HG03558 (cell line): ENCODE data around the gene ZNF322.
A peak's percentile ranks its signal among the peaks of the same experiment; 100 is the strongest.

ENCODE experiments used
- ATAC-seq: cut with Tn5 transposase; IDR thresholded peaks from one replicate; pipeline ENCODE4 v1.9.1; 2021; ENCODE audit warnings: moderate number of reproducible peaks; ENCODE audit not compliant: unreplicated experiment; ENCODE audit errors: extremely low read depth

Gene ZNF322

GRCh38 chr6:26623339-26623859 is 36.1 kb downstream of the ZNF322 start:
- ATAC-seq, result no peak

- no peak for ATAC-seq
Measured at GRCh38 chr6:26613689-26614683, 45.6 kb downstream of the ZNF322 start.

GRCh38 chr6:26613201-26613600 is 46.3 kb downstream of the ZNF322 start:
- no peak for ATAC-seq

GRCh38 chr6:26611599-26611998 is 47.9 kb downstream of the ZNF322 start:
- ATAC-seq, result no peak

GRCh38 chr6:26609463-26609862 is 50.1 kb downstream of the ZNF322 start:
- no peak for ATAC-seq

GRCh38 chr6:26607434-26608230 is 51.9 kb downstream of the ZNF322 start:
- no peak for ATAC-seq

- ATAC-seq, result no peak
Measured at GRCh38 chr6:26604797-26605196, 54.7 kb downstream of the ZNF322 start.

- ATAC-seq, result no peak
Measured at GRCh38 chr6:26604026-26604425, 55.5 kb downstream of the ZNF322 start.

- ATAC-seq, result no peak
Measured at GRCh38 chr6:26602262-26602661, 57.3 kb downstream of the ZNF322 start.

GRCh38 chr6:26600759-26601158 is 58.8 kb downstream of the ZNF322 start:
- no peak for ATAC-seq

GRCh38 chr6:26599591-26599990 is 60.0 kb downstream of the ZNF322 start:
- no peak for ATAC-seq

- no peak for ATAC-seq
Measured at GRCh38 chr6:26599134-26599533, 60.4 kb downstream of the ZNF322 start.

GRCh38 chr6:26598267-26598666 is 61.3 kb downstream of the ZNF322 start:
- no peak for ATAC-seq

- no peak for ATAC-seq
Measured at GRCh38 chr6:26597821-26598220, 61.7 kb downstream of the ZNF322 start.

GRCh38 chr6:26597389-26597766 is 62.2 kb downstream of the ZNF322 start:
- no peak for ATAC-seq

- ATAC-seq, result peak; percentile 40
Measured at GRCh38 chr6:26596579-26597388, 62.8 kb downstream of the ZNF322 start, which contains the start of gene ABT1. Gene ABT1 (plus strand): TSS chr6:26596953. CDS start chr6:26596983, 30 bp downstream.

- no peak for ATAC-seq
Measured at GRCh38 chr6:26595669-26596269, 63.8 kb downstream of the ZNF322 start.

- no peak for ATAC-seq
Measured at GRCh38 chr6:26594730-26595632, 64.6 kb downstream of the ZNF322 start.

- no peak for ATAC-seq
Measured at GRCh38 chr6:26594131-26594498, 65.4 kb downstream of the ZNF322 start.
